GM08714 (cell line): ENCODE measurements around the gene ALDH1A2.
"Not testable (repeated sequence)": the region's sequence is repeated elsewhere in the genome, so short reads cannot be mapped to it uniquely, and the experiment has no call there.

Source experiments
- H3K4me3 ChIP-seq: fragments of 200-500 bp; sonication (Bioruptor generic); 2 replicates; pipeline ENCODE4 v1.5.1; 2014; ENCODE audit warnings: mild to moderate bottlenecking, low read length, inconsistent platforms
- ZNF274 ChIP-seq: IDR thresholded peaks from 2 replicates; pipeline ENCODE4 v1.6.1; 2012; ENCODE audit warnings: mild to moderate bottlenecking, low read depth, low read length

The ALDH1A2 gene

DNA sequence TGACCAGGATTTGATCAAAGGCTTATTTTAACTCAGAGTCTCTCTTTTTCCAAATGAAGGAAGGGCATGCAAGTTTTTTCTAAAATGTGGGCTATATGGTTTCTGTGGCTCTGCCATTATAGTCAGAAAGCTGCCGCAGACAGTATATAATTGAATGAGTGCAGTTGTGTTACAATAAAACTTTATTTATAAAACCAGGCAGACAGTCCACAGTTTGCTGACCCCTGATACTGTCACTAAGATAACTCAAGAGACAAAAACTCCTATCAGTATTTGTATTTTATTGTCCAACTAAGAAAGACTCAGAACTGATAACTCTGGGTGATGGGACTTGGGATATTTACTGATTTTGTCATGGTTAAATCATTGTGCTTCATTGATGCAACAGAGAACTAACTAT, 4.9 kb downstream of the ALDH1A2 start:
- H3K4me3 ChIP-seq = no peak overlapping the region
- no peak for TF ChIP-seq ZNF274

DNA sequence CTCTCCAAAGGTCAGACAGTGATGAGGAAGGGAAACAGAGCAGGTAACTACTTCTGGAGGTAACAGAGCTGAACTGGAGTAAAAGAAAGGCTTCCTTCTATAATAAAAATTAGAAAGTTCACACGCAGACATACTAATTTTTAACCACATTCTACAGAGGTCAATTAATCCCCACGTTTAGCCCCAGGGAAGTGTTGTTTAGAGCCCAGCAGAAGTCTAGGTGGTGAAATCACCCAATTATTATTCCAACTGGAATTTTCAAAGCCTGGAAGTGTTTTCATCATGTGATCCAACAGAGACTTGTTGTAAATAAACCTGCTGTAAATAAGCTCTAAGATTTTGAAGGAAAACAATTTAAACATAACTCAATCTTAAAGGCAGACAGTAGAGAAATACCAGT, 6.8 kb downstream of the ALDH1A2 start:
- no peak for TF ChIP-seq ZNF274
- H3K4me3 ChIP-seq = no peak overlapping the region

- no peak for TF ChIP-seq ZNF274
- H3K4me3 ChIP-seq = no peak overlapping the region
Measured at GRCh38 chr15:58058073-58058472, 7.4 kb downstream of the ALDH1A2 start.

GRCh38 chr15:58057559-58057958, 8.0 kb downstream of the ALDH1A2 start:
- no peak for TF ChIP-seq ZNF274
- no peak overlapping the region for H3K4me3 ChIP-seq

DNA sequence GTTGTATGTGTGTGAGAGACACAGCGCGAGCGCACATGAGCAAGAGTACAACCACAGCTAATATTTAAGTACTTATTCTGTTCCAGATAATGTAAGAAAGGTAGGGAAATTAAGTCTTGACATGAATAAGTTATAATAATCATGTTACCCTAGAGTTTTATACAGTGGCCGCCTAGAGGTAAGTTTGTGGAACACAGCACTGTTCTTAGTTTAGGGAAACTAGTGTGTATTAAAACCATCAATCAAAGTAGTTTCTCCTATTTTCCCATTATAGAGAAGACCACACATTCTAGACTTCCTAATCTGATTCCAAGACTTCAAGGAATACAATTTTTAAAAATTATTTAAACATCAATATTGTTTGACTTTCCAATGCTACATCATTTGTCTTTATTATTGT, 9.5 kb downstream of the ALDH1A2 start:
- TF ChIP-seq ZNF274 = no peak
- H3K4me3 ChIP-seq = no peak overlapping the region

- H3K4me3 ChIP-seq = no peak overlapping the region
- TF ChIP-seq ZNF274 = no peak
Measured at GRCh38 chr15:58053315-58054153, 12.0 kb downstream of the ALDH1A2 start.

DNA sequence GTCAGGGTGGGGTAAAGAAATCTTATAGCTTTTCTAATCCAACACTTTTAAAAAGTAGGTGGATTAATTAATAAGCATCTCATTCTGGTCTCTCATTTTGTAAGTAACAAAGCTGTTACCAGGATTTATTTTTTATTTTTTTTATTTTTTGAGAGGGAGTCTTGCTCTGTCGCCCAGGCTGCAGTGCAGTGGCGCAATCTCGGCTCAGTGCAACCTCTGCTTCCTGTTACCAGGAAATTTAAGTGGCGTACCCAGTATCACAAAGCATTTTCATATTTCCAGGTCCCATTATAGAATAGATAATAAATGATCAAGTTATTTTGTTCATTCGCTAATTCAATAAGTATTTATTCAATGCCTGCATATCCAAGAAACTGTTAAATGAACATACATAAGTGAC, 13.2 kb downstream of the ALDH1A2 start:
- TF ChIP-seq ZNF274 = no peak
- no peak overlapping the region for H3K4me3 ChIP-seq

DNA sequence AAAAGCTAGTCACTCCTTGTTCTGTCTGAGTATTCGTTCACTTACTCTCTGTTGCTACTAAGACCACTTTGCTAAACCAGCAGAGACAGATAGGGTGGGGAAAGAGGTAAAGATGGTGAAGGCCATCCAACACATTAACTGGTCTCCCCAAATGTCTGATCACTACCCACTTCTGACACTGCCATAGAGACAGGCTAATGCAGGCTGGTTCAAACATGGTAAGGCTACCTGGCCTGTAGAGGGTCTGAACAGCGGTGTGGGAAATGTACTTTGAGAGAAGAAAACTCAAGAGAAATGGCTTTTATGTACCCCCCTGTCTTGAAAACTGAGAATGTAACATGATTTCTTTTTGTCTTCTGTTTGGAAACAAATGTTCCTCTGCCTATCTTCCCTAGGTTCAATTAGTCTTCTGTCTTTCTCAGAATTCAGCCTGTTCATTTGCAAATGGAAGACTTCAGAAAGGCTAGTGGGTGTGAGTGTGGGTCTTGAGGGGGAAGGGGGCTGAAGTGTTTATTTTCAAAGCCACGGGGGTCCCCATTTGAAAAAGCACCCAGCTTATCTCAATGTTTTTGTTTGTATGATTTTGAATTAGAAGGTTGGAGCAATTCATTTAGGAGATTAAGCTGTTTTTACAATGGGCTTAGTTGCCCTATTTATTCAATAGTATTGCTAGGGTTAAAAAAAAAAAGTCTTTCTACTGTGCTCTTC, 15.8 kb downstream of the ALDH1A2 start:
- no peak overlapping the region for H3K4me3 ChIP-seq
- TF ChIP-seq ZNF274 = no peak

- H3K4me3 ChIP-seq = no peak overlapping the region
- TF ChIP-seq ZNF274 = no peak
Measured at GRCh38 chr15:58048261-58048660, 17.2 kb downstream of the ALDH1A2 start.

- no peak for TF ChIP-seq ZNF274
- H3K4me3 ChIP-seq = no peak overlapping the region
Measured at GRCh38 chr15:58047149-58047548, 18.4 kb downstream of the ALDH1A2 start.

DNA sequence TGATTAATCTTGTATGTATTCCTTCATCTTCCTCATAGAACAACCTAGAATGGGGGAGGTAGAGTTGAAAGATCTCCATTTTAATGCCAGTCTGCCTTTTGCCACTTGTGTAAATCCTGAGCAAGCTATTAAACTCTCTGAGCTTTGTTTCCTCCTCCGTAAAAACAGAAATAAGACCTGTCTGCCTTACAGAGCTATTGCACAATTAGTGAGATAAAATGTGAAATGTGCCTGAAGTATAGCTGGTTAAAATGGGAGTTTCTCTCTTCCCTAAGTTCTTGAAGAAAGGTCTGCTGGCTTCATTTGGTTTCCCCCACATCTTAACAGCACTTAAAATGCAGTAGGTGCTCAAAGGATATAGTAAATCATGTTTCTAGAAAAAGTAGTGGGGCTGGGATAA, 19.0 kb downstream of the ALDH1A2 start:
- no peak overlapping the region for H3K4me3 ChIP-seq
- no peak for TF ChIP-seq ZNF274

- not testable (repeated sequence) for H3K4me3 ChIP-seq
Measured at GRCh38 chr15:58045376-58045775, 20.1 kb downstream of the ALDH1A2 start.

DNA sequence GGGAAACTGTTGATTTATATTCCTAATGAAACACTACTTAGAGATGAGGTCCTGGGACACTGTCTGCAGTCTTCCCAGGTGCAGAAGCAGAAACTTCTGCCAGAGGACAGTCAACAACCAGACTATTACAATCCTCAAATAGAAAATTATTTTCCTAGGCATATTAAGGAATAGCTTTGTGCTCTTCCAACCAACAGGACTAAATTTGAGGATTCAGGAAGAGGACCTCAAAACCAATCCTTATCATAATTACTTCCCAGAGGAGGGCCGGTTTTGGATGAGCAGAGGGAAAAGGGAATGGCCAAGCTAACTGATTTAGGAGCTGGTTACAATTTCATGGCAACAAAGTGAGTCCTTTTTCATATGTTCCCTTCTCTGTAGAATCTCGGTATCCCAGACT, 21.0 kb downstream of the ALDH1A2 start:
- no peak for TF ChIP-seq ZNF274
- no peak overlapping the region for H3K4me3 ChIP-seq

- H3K4me3 ChIP-seq = no peak overlapping the region
- no peak for TF ChIP-seq ZNF274
Measured at GRCh38 chr15:58043192-58043903, 22.2 kb downstream of the ALDH1A2 start.

DNA sequence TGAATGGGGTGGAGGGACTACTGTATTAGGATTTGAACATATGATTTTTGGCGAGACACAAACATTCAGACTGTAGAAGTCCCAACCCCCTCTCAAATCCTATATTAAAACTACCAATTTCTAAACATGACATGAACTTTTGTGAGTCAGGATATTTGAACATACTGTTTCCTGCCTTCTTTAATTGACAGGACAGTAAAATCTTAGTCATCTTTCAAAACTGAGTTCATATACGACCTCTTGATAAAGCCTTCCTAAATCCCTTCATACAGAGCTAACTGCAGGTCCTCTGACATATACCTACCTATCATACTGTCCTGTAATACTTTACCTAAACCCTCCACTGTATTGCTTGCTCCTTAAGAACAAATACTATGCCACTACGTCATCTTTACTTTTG, 23.5 kb downstream of the ALDH1A2 start:
- no peak overlapping the region for H3K4me3 ChIP-seq
- TF ChIP-seq ZNF274 = no peak

- H3K4me3 ChIP-seq = no peak overlapping the region
- TF ChIP-seq ZNF274 = no peak
Measured at GRCh38 chr15:58040150-58040549, 25.4 kb downstream of the ALDH1A2 start.
